Mucosa of rectum (tissue), 2 donors: ENCODE measurements around the gene OR14J1.
"Not testable (repeated sequence)": the region's sequence is repeated elsewhere in the genome, so short reads cannot be mapped to it uniquely, and the experiment has no call there.

Experiments
- H3K27ac ChIP-seq, 2 donors: one replicate each; pipeline ENCODE4 v1.7.0; 2013; ENCODE audit warnings: inconsistent platforms in 2 of 2, low read depth in 2 of 2, low read length in 2 of 2
- H3K27me3 ChIP-seq, 2 donors: one replicate each; pipeline ENCODE4 v1.7.0; 2013; ENCODE audit warnings: low read length in 2 of 2; ENCODE audit not compliant: control insufficient read depth in 2 of 2, insufficient read depth in 2 of 2
- H3K36me3 ChIP-seq, 2 donors: one replicate each; pipeline ENCODE4 v1.7.0; 2013; ENCODE audit warnings: low read length in 2 of 2; ENCODE audit not compliant: control insufficient read depth in 2 of 2, insufficient read depth in 2 of 2
- H3K4me1 ChIP-seq, 2 donors: one replicate each; pipeline ENCODE4 v1.7.0; 2013; ENCODE audit warnings: low read length in 2 of 2, mild to moderate bottlenecking in 1 of 2; ENCODE audit not compliant: control insufficient read depth in 2 of 2, insufficient read depth in 2 of 2
- H3K4me3 ChIP-seq, 2 donors: one replicate each; pipeline ENCODE4 v1.7.0; 2013; ENCODE audit warnings: low read length in 2 of 2
- H3K9ac ChIP-seq, 2 donors: one replicate each; pipeline ENCODE4 v1.7.0; 2013; ENCODE audit warnings: low read length in 2 of 2, low read depth in 1 of 2, mild to moderate bottlenecking in 1 of 2
- H3K9me3 ChIP-seq, 2 donors: one replicate each; pipeline ENCODE4 v1.7.0; 2013; ENCODE audit warnings: low read length in 2 of 2; ENCODE audit not compliant: control insufficient read depth in 2 of 2
- donor health status: healthy.
- donor health status: Normal muscosa, but diverticular disease.

OR14J1 gene

DNA sequence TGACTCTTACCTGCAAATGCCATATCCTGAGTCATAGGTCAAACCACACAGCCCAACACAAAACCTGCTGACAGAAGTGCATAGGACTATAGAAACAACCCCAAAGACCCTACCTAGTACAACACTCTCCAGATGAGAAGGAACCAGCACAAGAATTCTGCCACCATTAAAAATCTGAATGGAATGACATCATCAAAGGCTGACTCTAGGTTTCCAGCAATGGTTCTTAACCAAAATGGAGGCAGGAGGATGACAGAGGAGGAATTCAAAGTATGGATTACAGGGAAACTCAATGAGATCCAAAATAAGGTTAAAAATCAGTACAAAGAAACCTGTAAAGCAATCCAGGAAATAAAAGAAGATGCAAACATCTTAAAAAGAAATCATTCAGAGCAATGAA lies 31.2 kb downstream of the OR14J1 start:
- H3K9ac ChIP-seq: no peak overlapping the region
- H3K36me3 ChIP-seq: no peaks in the 10 kb centered on the region
- no peak overlapping the region for H3K4me3 ChIP-seq
- H3K27me3 ChIP-seq: peaks cover 0 to 2% of the 10 kb centered on the region in 2 donors
- H3K4me1 ChIP-seq: no peaks in the 10 kb centered on the region
- no peaks in the 10 kb centered on the region for H3K9me3 ChIP-seq
- H3K27ac ChIP-seq: no peak overlapping the region

DNA sequence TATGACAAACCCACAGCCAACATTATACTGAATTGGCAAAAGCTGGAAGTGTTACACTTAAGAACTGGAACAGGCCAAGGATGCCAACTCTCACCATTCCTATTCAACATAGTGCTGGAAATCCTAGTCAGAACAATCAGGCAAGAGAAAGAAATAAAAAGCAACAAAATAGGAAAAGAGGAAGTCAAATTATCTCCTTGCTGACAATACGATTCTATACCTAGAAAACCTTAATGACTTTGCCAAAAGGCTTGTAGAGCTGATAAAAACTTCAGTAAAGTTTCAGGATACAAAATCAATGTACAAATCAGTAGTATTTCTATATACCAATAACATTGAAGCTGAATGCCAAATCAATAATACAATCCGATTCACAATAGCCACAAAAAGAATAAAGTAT lies 34.8 kb downstream of the OR14J1 start:
- Histone ChIP-seq H3K36me3 (no peaks in the 10 kb centered on the region), H3K4me1 (no peaks in the 10 kb centered on the region), H3K4me3 (no peak overlapping the region), H3K27ac (no peak overlapping the region), H3K9me3 (no peaks in the 10 kb centered on the region), H3K27me3 (peaks cover 0 to 2% of the 10 kb centered on the region in 2 donors), H3K9ac (no peak overlapping the region)

DNA sequence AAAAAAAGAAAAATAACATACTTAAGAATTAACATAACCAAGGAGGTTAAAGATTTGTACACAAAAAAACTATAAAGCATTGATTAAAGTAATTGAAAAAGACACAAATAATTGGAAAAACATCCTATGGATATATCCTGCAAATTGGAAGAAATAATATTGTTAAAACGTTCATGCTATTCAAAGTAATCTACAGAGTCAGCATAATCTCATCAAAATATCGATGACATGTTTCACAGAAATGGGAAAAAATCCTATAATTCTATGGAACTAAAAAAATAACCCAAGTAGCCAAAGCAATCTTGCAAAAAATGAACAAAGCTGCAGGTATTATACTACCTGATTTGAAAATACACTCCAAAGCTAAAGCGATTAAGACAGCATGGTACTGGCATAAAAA lies 43.9 kb downstream of the OR14J1 start:
- no peak overlapping the region for H3K9ac ChIP-seq
- no peaks in the 10 kb centered on the region for H3K36me3 ChIP-seq
- no peaks in the 10 kb centered on the region for H3K9me3 ChIP-seq
- no peaks in the 10 kb centered on the region for H3K4me1 ChIP-seq
- no peaks in the 10 kb centered on the region for H3K27me3 ChIP-seq
- no peak overlapping the region for H3K27ac ChIP-seq
- no peak overlapping the region for H3K4me3 ChIP-seq

DNA sequence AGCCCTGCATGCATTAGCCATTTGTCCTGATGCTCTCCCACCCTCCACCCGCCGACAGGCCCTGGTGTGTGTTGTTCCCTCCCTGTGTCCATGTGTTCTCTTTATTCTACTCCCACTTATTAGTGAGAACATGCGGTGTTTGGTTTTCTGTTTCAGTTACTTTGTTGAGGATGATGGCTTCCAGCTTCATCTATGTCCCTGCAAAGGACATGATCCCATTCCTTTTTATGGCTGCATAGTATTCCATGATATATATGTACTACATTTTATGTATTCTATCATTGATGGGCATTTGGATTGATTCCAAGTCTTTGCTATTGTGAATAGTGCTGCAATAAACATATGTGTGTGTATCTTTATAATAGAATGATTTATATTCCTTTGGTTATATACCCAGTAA lies 47.8 kb downstream of the OR14J1 start:
- not testable (repeated sequence) for H3K9me3 ChIP-seq, H3K4me1 ChIP-seq, H3K4me3 ChIP-seq, H3K27me3 ChIP-seq, H3K27ac ChIP-seq, H3K9ac ChIP-seq, H3K36me3 ChIP-seq

DNA sequence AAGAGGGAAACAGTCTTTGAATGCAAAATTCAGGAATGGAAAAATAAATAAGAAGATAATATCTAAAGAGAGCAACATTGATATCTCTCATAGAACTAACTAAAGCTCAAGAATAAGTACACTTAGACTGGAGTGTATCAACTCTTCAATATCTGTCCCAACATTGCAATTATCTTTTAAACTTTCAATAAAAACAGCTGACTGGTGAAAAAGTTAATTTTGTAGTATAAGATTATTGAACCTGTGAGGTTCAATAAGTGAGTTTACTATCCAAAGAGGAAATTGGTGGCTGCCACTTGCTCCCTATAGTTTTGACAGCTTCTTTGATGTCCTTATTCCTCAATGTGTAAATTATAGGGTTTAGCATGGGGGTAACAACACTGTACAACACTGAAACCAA lies 53.5 kb downstream of the OR14J1 start:
- no peaks in the 10 kb centered on the region for H3K36me3 ChIP-seq
- H3K27me3 ChIP-seq: no peaks in the 10 kb centered on the region
- no peak overlapping the region for H3K9ac ChIP-seq
- no peaks in the 10 kb centered on the region for H3K9me3 ChIP-seq
- H3K27ac ChIP-seq: no peak overlapping the region
- H3K4me1 ChIP-seq: no peaks in the 10 kb centered on the region
- no peak overlapping the region for H3K4me3 ChIP-seq

DNA sequence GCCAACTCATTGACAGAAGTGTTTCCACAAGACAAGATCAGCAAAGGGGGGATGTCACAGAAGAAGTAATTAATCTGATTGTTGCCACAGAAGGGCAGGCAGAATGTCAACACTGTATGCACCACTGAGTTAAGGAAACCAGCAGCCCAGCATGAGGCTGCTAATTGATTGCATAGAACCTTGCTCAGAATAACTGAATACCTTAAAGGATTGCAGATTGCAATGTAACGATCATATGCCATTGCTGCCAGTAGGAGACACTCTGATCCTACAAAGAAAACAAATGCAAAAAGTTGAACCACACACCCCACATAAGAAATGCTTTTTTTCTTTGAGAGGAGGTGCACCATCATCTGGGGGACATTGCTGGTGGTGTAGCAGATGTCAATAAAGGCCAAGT lies 54.1 kb downstream of the OR14J1 start:
- no peak overlapping the region for H3K4me3 ChIP-seq
- no peak overlapping the region for H3K9ac ChIP-seq
- no peaks in the 10 kb centered on the region for H3K9me3 ChIP-seq

More for the DNA sequence above, 54.1 kb downstream of the OR14J1 start:
- Histone ChIP-seq H3K27ac (no peak overlapping the region), H3K4me1 (no peaks in the 10 kb centered on the region), H3K36me3 (no peaks in the 10 kb centered on the region), H3K27me3 (no peaks in the 10 kb centered on the region)
